Measurements from ENCODE around the gene CCDC170.

The CCDC170 gene

GRCh38 chr6:151523034-151523433, 29.2 kb downstream of the CCDC170 start:
- Histone ChIP-seq H2AFZ (ENCODE audit: insufficient read depth, low read length, poor library complexity) (no peak overlapping the region), H3K4me3 (ENCODE audit: low read depth, low read length) (no peak overlapping the region), H3K14ac (ENCODE audit: low read length) (no peak overlapping the region), H3K4me2 (ENCODE audit: low read length) (no peak overlapping the region), H4K12ac (ENCODE audit: low read depth, low read length) (no peak overlapping the region), H2BK12ac (ENCODE audit: low read length) (no peak overlapping the region), H3K27me3 (ENCODE audit: insufficient read depth, low read length) (no peaks in the 10 kb centered on the region), H3K9ac (ENCODE audit: low read length) (no peak overlapping the region), H2BK120ac (ENCODE audit: insufficient read depth, low read length, poor library complexity) (no peak overlapping the region), H3K36me3 (ENCODE audit: control insufficient read depth in 1 of 2, insufficient read depth in 2 of 2, low read length in 2 of 2) (peaks cover 0 to 3% of the 10 kb centered on the region in 2 experiments), H2BK5ac (ENCODE audit: low read depth, low read length, poor library complexity) (no peak overlapping the region), H3K79me2 (ENCODE audit: control insufficient read depth, insufficient read depth, low read length, poor library complexity) (no peaks in the 10 kb centered on the region), H3K23ac (ENCODE audit: low read length) (no peak overlapping the region), H3K4me1 (ENCODE audit: control insufficient read depth in 1 of 2, insufficient read depth in 2 of 2, low read length in 2 of 2) (no peaks in the 10 kb centered on the region), H3K4ac (ENCODE audit: low read depth, low read length) (no peak overlapping the region), H4K91ac (ENCODE audit: low read depth, low read length) (no peak overlapping the region), H3K18ac (ENCODE audit: low read length) (no peak overlapping the region), H4K8ac (ENCODE audit: low read depth, low read length) (no peak overlapping the region), H2AK5ac (ENCODE audit: low read length) (no peak overlapping the region), H3K9me3 (ENCODE audit: insufficient read depth, low read depth, low read length) (peaks cover 5% of the 10 kb centered on the region), H3K79me1 (ENCODE audit: low read length) (no peaks in the 10 kb centered on the region), H3K27ac (ENCODE audit: low read depth, low read length) (no peak overlapping the region)
- WGBS (ENCODE audit: extremely low coverage, insufficient coverage, insufficient read length) = no CpG with 5 or more reads among the region's 1 CpG
- no peak for DNase-seq

GRCh38 chr6:151524059-151524458, 30.2 kb downstream of the CCDC170 start:
- Histone ChIP-seq H2AK5ac (ENCODE audit: low read length) (no peak overlapping the region), H2AFZ (ENCODE audit: insufficient read depth, low read length, poor library complexity) (no peak overlapping the region)

GRCh38 chr6:151534576-151534975, 40.8 kb downstream of the CCDC170 start:
- no CpG with 5 or more reads among the region's 3 CpGs for WGBS (ENCODE audit: extremely low coverage, insufficient coverage, insufficient read length)
- Histone ChIP-seq H3K27me3 (ENCODE audit: insufficient read depth, low read length) (no peaks in the 10 kb centered on the region), H2AFZ (ENCODE audit: insufficient read depth, low read length, poor library complexity) (no peak overlapping the region), H2AK5ac (ENCODE audit: low read length) (no peak overlapping the region), H4K12ac (ENCODE audit: low read depth, low read length) (no peak overlapping the region), H2BK12ac (ENCODE audit: low read length) (no peak overlapping the region), H2BK120ac (ENCODE audit: insufficient read depth, low read length, poor library complexity) (no peak overlapping the region), H4K8ac (ENCODE audit: low read depth, low read length) (no peak overlapping the region), H3K79me1 (ENCODE audit: low read length) (no peaks in the 10 kb centered on the region), H4K91ac (ENCODE audit: low read depth, low read length) (no peak overlapping the region), H3K36me3 (ENCODE audit: control insufficient read depth in 1 of 2, insufficient read depth in 2 of 2, low read length in 2 of 2) (no peaks in the 10 kb centered on the region), H2BK5ac (ENCODE audit: low read depth, low read length, poor library complexity) (no peak overlapping the region), H3K9me3 (ENCODE audit: insufficient read depth, low read depth, low read length) (no peaks in the 10 kb centered on the region), H3K27ac (ENCODE audit: low read depth, low read length) (no peak overlapping the region), H3K9ac (ENCODE audit: low read length) (no peak overlapping the region), H3K79me2 (ENCODE audit: control insufficient read depth, insufficient read depth, low read length, poor library complexity) (no peaks in the 10 kb centered on the region), H3K4me2 (ENCODE audit: low read length) (no peak overlapping the region), H3K23ac (ENCODE audit: low read length) (no peak overlapping the region), H3K18ac (ENCODE audit: low read length) (no peak overlapping the region), H3K14ac (ENCODE audit: low read length) (no peak overlapping the region), H3K4ac (ENCODE audit: low read depth, low read length) (no peak overlapping the region), H3K4me1 (ENCODE audit: control insufficient read depth in 1 of 2, insufficient read depth in 2 of 2, low read length in 2 of 2) (no peaks in the 10 kb centered on the region), H3K4me3 (ENCODE audit: low read depth, low read length) (no peak overlapping the region)
- DNase-seq = peak; percentile 74 to 91

More at GRCh38 chr6:151524059-151524458, 30.2 kb downstream of the CCDC170 start:
- Histone ChIP-seq H3K79me2 (ENCODE audit: control insufficient read depth, insufficient read depth, low read length, poor library complexity) (no peaks in the 10 kb centered on the region), H4K12ac (ENCODE audit: low read depth, low read length) (no peak overlapping the region), H3K23ac (ENCODE audit: low read length) (no peak overlapping the region), H4K91ac (ENCODE audit: low read depth, low read length) (peak overlapping the region; percentile 6), H2BK120ac (ENCODE audit: insufficient read depth, low read length, poor library complexity) (no peak overlapping the region), H3K27me3 (ENCODE audit: insufficient read depth, low read length) (no peaks in the 10 kb centered on the region), H3K4me3 (ENCODE audit: low read depth, low read length) (no peak overlapping the region), H3K27ac (ENCODE audit: low read depth, low read length) (no peak overlapping the region), H2BK5ac (ENCODE audit: low read depth, low read length, poor library complexity) (no peak overlapping the region), H3K14ac (ENCODE audit: low read length) (no peak overlapping the region), H3K18ac (ENCODE audit: low read length) (no peak overlapping the region), H2BK12ac (ENCODE audit: low read length) (no peak overlapping the region), H3K4me2 (ENCODE audit: low read length) (no peak overlapping the region), H3K79me1 (ENCODE audit: low read length) (no peaks in the 10 kb centered on the region), H3K4ac (ENCODE audit: low read depth, low read length) (no peak overlapping the region), H3K4me1 (ENCODE audit: control insufficient read depth in 1 of 2, insufficient read depth in 2 of 2, low read length in 2 of 2) (no peaks in the 10 kb centered on the region), H3K9ac (ENCODE audit: low read length) (no peak overlapping the region), H3K9me3 (ENCODE audit: insufficient read depth, low read depth, low read length) (peaks cover 5% of the 10 kb centered on the region), H3K36me3 (ENCODE audit: control insufficient read depth in 1 of 2, insufficient read depth in 2 of 2, low read length in 2 of 2) (peaks cover 0 to 3% of the 10 kb centered on the region in 2 experiments), H4K8ac (ENCODE audit: low read depth, low read length) (no peak overlapping the region)
- WGBS (ENCODE audit: extremely low coverage, insufficient coverage, insufficient read length) = no CpG with 5 or more reads among the region's 2 CpGs
- DNase-seq = no peak

GRCh38 chr6:151535476-151536187, 41.8 kb downstream of the CCDC170 start:
- Histone ChIP-seq H2BK120ac (ENCODE audit: insufficient read depth, low read length, poor library complexity) (no peak overlapping the region), H3K18ac (ENCODE audit: low read length) (no peak overlapping the region), H3K27ac (ENCODE audit: low read depth, low read length) (no peak overlapping the region), H3K4ac (ENCODE audit: low read depth, low read length) (no peak overlapping the region), H3K9ac (ENCODE audit: low read length) (no peak overlapping the region), H4K12ac (ENCODE audit: low read depth, low read length) (no peak overlapping the region), H3K36me3 (ENCODE audit: control insufficient read depth in 1 of 2, insufficient read depth in 2 of 2, low read length in 2 of 2) (no peaks in the 10 kb centered on the region), H4K8ac (ENCODE audit: low read depth, low read length) (no peak overlapping the region), H2AFZ (ENCODE audit: insufficient read depth, low read length, poor library complexity) (no peak overlapping the region), H3K4me1 (ENCODE audit: control insufficient read depth in 1 of 2, insufficient read depth in 2 of 2, low read length in 2 of 2) (no peaks in the 10 kb centered on the region), H4K91ac (ENCODE audit: low read depth, low read length) (no peak overlapping the region), H2AK5ac (ENCODE audit: low read length) (no peak overlapping the region), H3K79me1 (ENCODE audit: low read length) (no peaks in the 10 kb centered on the region), H3K23ac (ENCODE audit: low read length) (no peak overlapping the region), H3K4me3 (ENCODE audit: low read depth, low read length) (no peak overlapping the region), H3K4me2 (ENCODE audit: low read length) (no peak overlapping the region), H3K79me2 (ENCODE audit: control insufficient read depth, insufficient read depth, low read length, poor library complexity) (no peaks in the 10 kb centered on the region), H2BK5ac (ENCODE audit: low read depth, low read length, poor library complexity) (no peak overlapping the region), H3K27me3 (ENCODE audit: insufficient read depth, low read length) (no peaks in the 10 kb centered on the region), H3K14ac (ENCODE audit: low read length) (no peak overlapping the region), H2BK12ac (ENCODE audit: low read length) (no peak overlapping the region), H3K9me3 (ENCODE audit: insufficient read depth, low read depth, low read length) (no peaks in the 10 kb centered on the region)
- peak; percentile 74 to 93 for DNase-seq
- WGBS (ENCODE audit: extremely low coverage, insufficient coverage, insufficient read length) = no CpG with 5 or more reads among the region's 4 CpGs
